Urinary bladder (tissue), 4 donors: ENCODE data around the gene SLX1A. TPM values are rescaled to one million over a fixed set of nuclear protein-coding genes. Genes with fewer than 3 reads are reported as not detected.
"Not testable (repeated sequence)": the region's sequence is repeated elsewhere in the genome, so short reads cannot be mapped to it uniquely, and the experiment has no call there.

Source experiments
- DNase-seq: peaks from one replicate; pipeline ENCODE4 v3.0.0-alpha.2; 2015; ENCODE audit errors: extremely low spot score
- H3K27ac ChIP-seq: one replicate; pipeline ENCODE4 v1.5.1; 2013; ENCODE audit warnings: low read depth, mild to moderate bottlenecking, moderate library complexity
- H3K36me3 ChIP-seq: one replicate; pipeline ENCODE4 v1.6.1; 2013; ENCODE audit warnings: mild to moderate bottlenecking, moderate library complexity; ENCODE audit not compliant: insufficient read depth
- H3K4me1 ChIP-seq: one replicate; pipeline ENCODE4 v1.6.1; 2013; ENCODE audit warnings: mild to moderate bottlenecking, moderate library complexity; ENCODE audit not compliant: insufficient read depth
- H3K4me3 ChIP-seq: one replicate; pipeline ENCODE4 v1.5.1; 2013; ENCODE audit warnings: low read depth, low read length
- WGBS: extraction: QIAGEN DNeasy Blood & Tissue Kit; methylation state at CpG from one replicate; pipeline ENCODE4 v1.1.7; 2013; 5-methylcytosine and 5-hydroxymethylcytosine counted together
- polyA plus RNA-seq: library from polyadenylated mRNA; stranded (reverse); fragments of 200-250 nt; gene quantifications from one replicate; pipeline ENCODE4 v1.2.3, GENCODE V29; 2013
- total RNA-seq: library from RNA; depleted of rRNA; stranded (reverse); fragments of >200 nt; gene quantifications from one replicate; pipeline ENCODE4 v1.2.3, GENCODE V29; 2014
- donor health status: healthy with polysubstance abuse.
- donor health status: healthy.

Gene SLX1A
- total and polyA plus RNA-seq, 2 donors, result 15.4 to 42.7 TPM

DNA sequence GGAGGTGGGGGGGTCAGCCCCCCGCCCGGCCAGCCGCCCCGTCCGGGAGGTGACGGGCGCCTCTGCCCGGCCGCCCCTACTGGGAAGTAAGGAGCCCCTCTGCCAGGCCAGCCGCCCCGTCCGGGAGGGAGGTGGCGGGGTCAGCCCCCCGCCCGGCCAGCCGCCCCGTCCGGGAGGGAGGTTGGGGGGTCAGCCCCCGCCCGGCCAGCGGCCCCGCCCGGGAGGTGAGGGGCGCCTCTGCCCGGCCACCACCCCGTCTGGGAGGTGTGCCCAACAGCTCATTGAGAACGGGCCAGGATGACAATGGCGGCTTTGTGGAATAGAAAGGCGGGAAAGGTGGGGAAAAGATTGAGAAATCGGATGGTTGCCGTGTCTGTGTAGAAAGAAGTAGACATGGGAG, 23.5 kb upstream of the SLX1A start:
- H3K27ac ChIP-seq, H3K4me3 ChIP-seq, H3K36me3 ChIP-seq, H3K4me1 ChIP-seq, DNase-seq: not testable (repeated sequence)
- WGBS, result 88% methylated on average over 16 of the region's 31 CpGs

DNA sequence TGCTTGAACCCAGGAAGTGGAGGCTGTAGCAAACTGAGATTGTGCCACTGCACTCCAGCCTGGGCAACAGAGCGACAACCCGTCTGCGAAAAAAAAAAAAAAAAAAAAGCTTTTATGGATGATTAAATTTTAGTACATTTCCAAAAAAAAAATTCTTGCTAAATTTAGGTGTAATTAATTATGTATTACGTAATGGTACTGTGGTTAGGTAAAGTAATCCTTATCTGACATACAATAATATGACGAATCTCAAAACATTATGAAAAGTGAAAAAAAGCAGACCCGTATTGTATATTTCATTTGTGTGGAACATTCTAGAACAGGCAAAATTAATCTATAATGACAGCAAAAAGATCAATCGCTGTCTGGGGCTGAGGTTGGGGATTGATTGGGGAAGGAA, 20.6 kb upstream of the SLX1A start:
- WGBS, result 85% methylated on average over 7 of the region's 7 CpGs
- H3K27ac ChIP-seq, result no peak overlapping the region
- H3K4me3 ChIP-seq, result no peak overlapping the region
- no peaks in the 10 kb centered on the region for H3K36me3 ChIP-seq
- no peaks in the 10 kb centered on the region for H3K4me1 ChIP-seq
- DNase-seq, result no peak

DNA sequence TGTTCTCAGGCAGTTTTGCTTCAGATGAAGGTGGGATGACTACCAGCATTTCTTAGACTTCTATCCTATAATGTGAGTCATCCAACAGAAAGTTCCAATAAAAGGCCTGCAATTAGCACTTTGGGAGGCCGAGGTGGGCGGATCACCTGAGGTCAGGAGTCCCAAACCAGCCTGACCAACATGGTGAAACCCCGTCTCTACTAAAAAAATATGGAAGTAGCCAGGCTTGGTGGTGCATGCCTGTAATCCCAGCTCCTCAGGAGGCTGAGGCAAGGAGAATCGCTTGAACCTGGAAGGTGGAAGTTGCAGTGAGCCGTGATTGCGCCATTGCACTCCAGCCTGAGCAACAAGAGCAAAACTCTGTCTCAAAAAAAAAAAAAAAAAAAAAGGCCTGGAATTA, 16.8 kb upstream of the SLX1A start:
- DNase-seq, H3K4me1 ChIP-seq, H3K27ac ChIP-seq, H3K36me3 ChIP-seq, H3K4me3 ChIP-seq: not testable (repeated sequence)
- 82% methylated on average over 6 of the region's 6 CpGs for WGBS

DNA sequence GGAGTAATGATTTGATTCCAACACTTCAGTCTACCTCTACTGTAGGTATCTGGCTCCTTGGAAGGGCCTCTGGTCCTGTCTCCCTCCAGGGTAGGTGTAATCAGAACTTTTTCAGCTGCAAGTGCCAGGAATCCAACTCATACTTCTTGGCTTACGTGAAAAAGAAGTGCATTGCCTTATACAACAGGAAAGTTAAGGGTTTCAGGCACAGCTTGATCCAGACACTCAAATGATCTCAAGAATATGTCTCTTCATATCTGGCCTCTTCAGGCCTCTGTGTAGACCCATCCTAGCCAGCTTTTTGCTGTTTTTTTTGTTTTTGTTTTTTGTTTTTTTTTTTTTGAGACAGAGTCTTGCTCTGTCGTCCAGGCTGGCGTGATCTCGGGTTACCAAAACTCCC, 14.5 kb upstream of the SLX1A start:
- 88% methylated on average over 4 of the region's 4 CpGs for WGBS
- DNase-seq, result no peak
- H3K27ac ChIP-seq, result no peak overlapping the region
- no peak overlapping the region for H3K4me3 ChIP-seq
- H3K4me1 ChIP-seq, result peaks cover 2% of the 10 kb centered on the region
- H3K36me3 ChIP-seq, result no peaks in the 10 kb centered on the region

DNA sequence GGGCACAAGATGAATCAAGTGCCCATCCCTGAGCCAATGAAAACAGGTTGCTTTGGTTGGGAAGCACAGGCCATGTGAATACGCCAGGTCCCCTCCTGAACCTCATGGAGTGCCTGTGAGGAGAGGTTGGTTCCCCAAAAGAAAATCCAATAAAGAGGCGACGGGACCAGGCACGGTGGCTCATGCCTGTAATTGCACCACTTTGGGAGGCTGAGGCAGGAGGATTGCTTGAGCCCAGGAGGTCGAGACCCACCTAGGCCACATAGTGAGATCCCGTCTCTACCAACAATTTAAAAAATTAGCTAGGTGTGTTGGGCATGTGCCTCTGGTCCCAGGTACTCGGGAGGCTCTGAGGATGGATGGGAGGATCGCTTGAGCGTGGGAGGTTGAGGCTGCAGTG, 13.7 kb upstream of the SLX1A start:
- H3K36me3 ChIP-seq, result no peaks in the 10 kb centered on the region
- no peak overlapping the region for H3K27ac ChIP-seq
- 94% methylated on average over 9 of the region's 9 CpGs for WGBS
- peaks cover 2% of the 10 kb centered on the region for H3K4me1 ChIP-seq
- no peak for DNase-seq
- H3K4me3 ChIP-seq, result no peak overlapping the region

DNA sequence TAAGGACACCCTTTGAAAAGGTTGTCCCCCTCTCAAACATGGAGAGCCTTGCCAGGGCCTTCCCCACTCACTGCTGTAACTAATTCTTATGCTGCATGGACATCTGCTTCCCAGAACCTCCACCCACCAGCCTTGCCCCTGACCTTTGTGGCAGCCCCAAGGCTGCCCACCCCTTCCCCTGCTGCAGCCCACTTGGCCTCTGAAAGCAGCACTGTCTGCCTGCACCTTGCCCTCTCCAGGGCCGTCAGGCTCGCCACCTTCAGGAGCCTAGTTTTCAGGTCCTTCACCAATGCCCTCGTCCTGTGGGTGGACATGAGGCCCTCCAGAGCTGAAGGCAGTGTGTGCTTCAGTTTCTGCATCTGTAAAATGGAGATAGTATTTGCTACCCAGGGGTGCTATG, 12.9 kb upstream of the SLX1A start:
- peaks cover 2% of the 10 kb centered on the region for H3K4me1 ChIP-seq
- no peak for DNase-seq
- no peak overlapping the region for H3K27ac ChIP-seq
- H3K4me3 ChIP-seq, result no peak overlapping the region
- WGBS, result 77% methylated on average over 3 of the region's 3 CpGs
- H3K36me3 ChIP-seq, result no peaks in the 10 kb centered on the region

DNA sequence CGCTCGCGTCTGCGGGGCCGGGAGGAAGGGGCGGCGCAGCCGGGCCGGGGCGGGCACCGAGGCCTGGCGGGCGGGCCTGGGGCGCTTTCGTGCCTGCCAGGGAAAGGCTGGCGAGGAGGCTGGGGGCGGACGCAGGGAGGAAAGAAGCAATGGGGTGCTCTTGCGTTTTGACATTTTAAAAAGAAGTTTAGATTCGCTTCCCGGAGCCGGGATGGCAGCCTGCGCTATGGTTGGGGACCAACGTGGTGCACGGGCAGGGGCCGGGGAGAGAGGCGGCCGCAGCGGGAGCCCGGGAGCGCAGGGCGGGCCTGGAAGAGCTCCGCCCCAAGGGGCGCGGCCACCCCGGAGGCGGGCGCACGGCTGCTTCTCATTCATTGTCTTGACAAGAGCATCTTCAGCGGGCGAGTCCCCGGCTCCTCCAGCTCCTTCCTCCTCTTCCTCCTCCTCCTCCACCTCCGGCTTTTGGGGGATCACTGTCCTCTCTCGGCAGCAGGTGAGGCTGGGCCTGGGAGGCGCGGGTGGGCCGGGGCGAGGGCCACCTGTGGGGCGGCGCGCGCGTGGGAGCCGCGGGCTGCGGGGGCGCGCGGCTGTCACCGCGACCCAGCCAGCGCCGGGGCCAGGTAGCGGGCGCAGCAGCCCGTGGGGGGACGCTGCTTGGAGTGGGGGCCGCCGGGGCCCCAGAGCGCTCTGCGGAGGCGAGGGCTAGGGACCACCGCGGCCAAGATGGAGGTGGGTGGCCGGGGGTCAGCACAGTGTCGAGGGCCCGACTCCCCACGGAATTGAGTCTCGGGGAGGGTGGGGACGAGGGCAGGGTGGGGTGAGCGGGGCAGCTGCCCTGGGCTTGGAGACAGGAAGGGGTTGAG, 10.2 kb upstream of the SLX1A start, which contains the start of gene CORO1A:
CORO1A (plus strand) TSS at position 370 of the 863 bp plus-strand sequence. CDS start 1,608 bp downstream, outside the sequence.
- Histone ChIP-seq H3K36me3 (no peaks in the 10 kb centered on the region), H3K4me1 (peaks cover 3% of the 10 kb centered on the region), H3K4me3 (peak within 1 kb of the TSS; percentile 69), H3K27ac (peak within 1 kb of the TSS; percentile 88)
- peak; percentile 10 for DNase-seq
- under 1% methylated on average over 81 of the region's 81 CpGs for WGBS

DNA sequence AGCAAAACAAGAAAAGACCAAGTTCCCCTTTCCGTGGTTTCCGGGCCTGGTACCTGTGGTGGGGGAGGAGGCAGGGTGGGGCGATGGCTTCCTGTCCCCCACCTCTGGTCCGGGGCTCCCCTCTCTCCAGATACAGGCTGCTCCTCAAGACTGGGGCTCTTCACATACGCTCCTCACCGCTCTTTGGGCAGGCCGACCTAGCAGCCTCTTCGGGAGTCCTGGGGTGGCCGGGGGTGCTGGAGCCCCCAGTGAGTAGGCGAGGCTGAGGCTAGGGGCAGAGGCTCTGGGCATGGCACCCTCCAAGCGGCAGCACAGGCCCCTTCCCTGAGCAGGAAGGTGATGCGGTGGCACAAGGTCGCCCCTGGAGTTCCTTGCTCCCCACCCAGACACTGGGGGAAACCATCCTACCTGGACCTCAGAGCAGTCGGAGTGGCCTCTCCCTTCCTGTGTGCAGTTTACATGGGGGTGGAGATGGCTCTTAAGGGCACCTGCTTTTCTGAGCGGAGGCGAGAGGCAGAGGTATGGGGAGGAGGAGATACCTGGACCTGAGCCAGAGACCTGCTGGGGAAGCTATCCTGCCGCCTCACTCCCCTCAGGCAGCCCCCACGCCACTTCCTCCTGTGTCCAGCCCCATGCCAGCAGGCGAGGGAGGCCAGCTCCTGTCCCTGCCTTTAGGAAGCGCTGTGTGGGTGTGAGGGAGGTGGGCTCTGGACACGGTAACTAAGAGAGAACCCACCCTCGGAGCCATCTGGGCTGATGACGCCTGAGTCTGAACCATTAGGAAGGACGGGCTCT, 9.4 kb upstream of the SLX1A start:
- WGBS, result 38% methylated on average over 24 of the region's 24 CpGs
- no peak for DNase-seq
- peak overlapping the region; percentile 69 for H3K4me3 ChIP-seq
- H3K4me1 ChIP-seq, result peaks cover 3% of the 10 kb centered on the region
- H3K36me3 ChIP-seq, result no peaks in the 10 kb centered on the region
- no peak overlapping the region for H3K27ac ChIP-seq

DNA sequence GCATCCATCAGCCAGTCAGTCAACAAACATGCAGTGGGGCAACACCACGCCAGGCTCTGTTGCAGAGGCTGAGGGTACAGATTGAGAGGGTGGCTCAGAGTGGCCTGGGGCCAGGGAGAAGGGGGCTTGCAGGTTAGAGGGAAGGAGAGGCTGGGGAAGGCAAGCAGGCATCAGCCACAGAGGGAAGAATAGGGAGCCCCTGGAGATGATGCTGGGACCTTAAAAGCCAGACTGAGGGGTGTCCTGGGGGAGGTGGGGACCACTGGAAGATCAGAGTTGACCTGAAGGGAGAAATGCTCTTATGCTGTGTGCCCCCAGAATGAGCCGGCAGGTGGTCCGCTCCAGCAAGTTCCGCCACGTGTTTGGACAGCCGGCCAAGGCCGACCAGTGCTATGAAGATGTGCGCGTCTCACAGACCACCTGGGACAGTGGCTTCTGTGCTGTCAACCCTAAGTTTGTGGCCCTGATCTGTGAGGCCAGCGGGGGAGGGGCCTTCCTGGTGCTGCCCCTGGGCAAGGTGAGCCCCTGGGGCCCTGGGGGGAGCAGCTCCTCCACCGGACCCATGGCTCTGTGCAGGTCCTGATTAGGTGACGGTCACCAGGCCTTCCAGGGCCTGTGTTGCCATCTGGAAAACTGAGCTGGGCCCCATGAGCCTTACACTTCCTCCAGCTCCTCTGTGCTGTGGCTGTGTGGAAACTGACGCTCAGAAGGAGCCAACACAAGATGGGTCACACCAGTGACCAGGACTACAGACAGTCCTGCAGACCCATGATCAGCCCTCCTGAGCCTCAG, 8.6 kb upstream of the SLX1A start:
- DNase-seq, result no peak
- WGBS, result 86% methylated on average over 13 of the region's 13 CpGs
- H3K27ac ChIP-seq, result no peak overlapping the region
- no peaks in the 10 kb centered on the region for H3K36me3 ChIP-seq
- peak overlapping the region; percentile 69 for H3K4me3 ChIP-seq
- H3K4me1 ChIP-seq, result peaks cover 3% of the 10 kb centered on the region

DNA sequence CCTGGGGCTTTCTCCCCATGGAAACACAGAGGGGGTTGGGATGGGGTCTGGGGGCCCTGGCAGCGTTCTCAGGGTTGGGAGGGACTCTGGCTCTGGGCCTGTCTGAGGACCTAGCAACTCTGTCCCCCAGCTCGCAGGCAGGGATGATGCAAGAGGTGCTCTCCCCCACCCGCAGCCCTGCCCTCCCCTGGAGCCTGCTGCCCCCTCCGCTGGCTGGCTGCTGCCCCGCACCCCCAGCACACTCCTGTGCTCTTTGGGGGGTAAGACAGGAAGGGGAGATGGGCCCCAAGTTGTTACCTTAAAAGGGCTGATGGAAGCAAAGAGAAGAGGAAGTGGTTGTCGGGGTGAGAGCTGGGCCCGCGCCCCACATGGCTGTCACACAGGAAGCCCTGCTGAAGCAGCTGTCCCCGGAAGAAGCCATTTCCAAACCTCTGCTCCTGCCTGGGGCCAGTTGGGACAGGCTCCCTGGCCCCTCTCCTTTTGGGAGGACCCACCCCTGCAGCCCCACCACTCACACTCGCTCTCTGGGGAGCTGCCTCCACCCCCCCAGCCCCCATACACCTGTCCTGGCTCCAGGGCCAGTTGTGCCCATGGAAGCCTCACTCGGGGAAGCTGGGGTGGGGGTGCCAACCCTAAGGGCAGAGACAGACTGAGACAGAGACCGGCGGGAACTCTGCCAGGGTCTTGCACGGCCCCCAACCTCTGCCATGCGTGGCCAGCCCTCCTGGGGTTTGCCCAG, 7.8 kb upstream of the SLX1A start:
- Histone ChIP-seq H3K4me3 (no peak overlapping the region), H3K36me3 (no peaks in the 10 kb centered on the region), H3K27ac (no peak overlapping the region), H3K4me1 (peaks cover 3% of the 10 kb centered on the region)
- 77% methylated on average over 15 of the region's 15 CpGs for WGBS
- no peak for DNase-seq

DNA sequence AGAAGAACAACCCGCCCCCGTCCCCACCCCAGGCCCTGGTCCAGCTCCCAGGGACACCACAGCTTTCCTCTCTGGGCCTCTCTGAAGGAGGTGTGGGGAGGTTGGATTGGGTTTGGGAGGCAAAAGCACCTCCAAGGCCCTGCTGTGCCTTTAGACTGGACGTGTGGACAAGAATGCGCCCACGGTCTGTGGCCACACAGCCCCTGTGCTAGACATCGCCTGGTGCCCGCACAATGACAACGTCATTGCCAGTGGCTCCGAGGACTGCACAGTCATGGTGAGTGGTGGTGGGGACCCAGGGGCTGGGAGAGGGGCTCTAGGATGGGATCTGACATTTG, 7.3 kb upstream of the SLX1A start:
- WGBS, result 88% methylated on average over 9 of the region's 9 CpGs
- no peak for DNase-seq
- H3K4me3 ChIP-seq, result no peak overlapping the region
- no peak overlapping the region for H3K27ac ChIP-seq
- H3K4me1 ChIP-seq, result peaks cover 3% of the 10 kb centered on the region
- no peaks in the 10 kb centered on the region for H3K36me3 ChIP-seq

DNA sequence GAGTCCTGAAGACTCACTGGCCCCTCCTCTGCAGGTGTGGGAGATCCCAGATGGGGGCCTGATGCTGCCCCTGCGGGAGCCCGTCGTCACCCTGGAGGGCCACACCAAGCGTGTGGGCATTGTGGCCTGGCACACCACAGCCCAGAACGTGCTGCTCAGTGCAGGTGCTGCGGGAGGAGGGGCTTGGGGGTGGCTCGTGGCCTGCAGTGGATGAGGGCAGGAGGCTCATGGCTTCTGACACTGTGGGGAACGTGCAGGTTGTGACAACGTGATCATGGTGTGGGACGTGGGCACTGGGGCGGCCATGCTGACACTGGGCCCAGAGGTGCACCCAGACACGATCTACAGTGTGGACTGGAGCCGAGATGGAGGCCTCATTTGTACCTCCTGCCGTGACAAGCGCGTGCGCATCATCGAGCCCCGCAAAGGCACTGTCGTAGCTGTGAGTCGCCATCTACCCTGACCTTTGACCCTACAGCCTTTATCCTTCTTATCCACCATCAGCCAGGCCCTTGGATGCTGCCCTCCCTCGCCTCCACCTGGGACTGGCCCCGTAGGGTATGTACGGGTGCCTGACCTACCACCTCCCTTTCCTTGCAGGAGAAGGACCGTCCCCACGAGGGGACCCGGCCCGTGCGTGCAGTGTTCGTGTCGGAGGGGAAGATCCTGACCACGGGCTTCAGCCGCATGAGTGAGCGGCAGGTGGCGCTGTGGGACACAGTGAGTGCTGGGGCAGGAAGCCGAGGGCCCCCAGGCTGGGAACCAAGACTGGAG, 6.7 kb upstream of the SLX1A start:
- Histone ChIP-seq H3K4me3 (no peak overlapping the region), H3K27ac (no peak overlapping the region), H3K4me1 (peaks cover 3% of the 10 kb centered on the region), H3K36me3 (no peaks in the 10 kb centered on the region)
- no peak for DNase-seq
- 62% methylated on average over 36 of the region's 36 CpGs for WGBS
